ENCODE measurements around the gene HSD17B12.

Gene HSD17B12

GRCh38 chr11:43812471-43812870 lies 131.9 kb downstream of the HSD17B12 start:
- DNase-seq: no peak

- DNase-seq: no peak
Measured at GRCh38 chr11:43818220-43818619, 137.7 kb downstream of the HSD17B12 start.

GRCh38 chr11:43819926-43820325 lies 139.4 kb downstream of the HSD17B12 start:
- DNase-seq: no peak

GRCh38 chr11:43823316-43823715 lies 142.8 kb downstream of the HSD17B12 start:
- DNase-seq: no peak

GRCh38 chr11:43823851-43824250 lies 143.3 kb downstream of the HSD17B12 start:
- no peak for DNase-seq

- no peak for DNase-seq
Measured at GRCh38 chr11:43825217-43825816, 144.8 kb downstream of the HSD17B12 start.

- no peak for DNase-seq
Measured at GRCh38 chr11:43830928-43831440, 150.4 kb downstream of the HSD17B12 start.

- DNase-seq: no peak
Measured at GRCh38 chr11:43832536-43832935, 152.0 kb downstream of the HSD17B12 start.

- DNase-seq: no peak
Measured at GRCh38 chr11:43833657-43834073, 153.1 kb downstream of the HSD17B12 start.

GRCh38 chr11:43834286-43834685 lies 153.7 kb downstream of the HSD17B12 start:
- DNase-seq: no peak

GRCh38 chr11:43835104-43835503 lies 154.6 kb downstream of the HSD17B12 start:
- DNase-seq: no peak

GRCh38 chr11:43837879-43838278 lies 157.3 kb downstream of the HSD17B12 start:
- DNase-seq: no peak

GRCh38 chr11:43842021-43842420 lies 161.5 kb downstream of the HSD17B12 start:
- no peak for DNase-seq

GRCh38 chr11:43845816-43846215 lies 165.3 kb downstream of the HSD17B12 start:
- DNase-seq: no peak

- no peak for DNase-seq
Measured at GRCh38 chr11:43852057-43852636, 171.6 kb downstream of the HSD17B12 start.

GRCh38 chr11:43853781-43854180 lies 173.2 kb downstream of the HSD17B12 start:
- no peak for DNase-seq

GRCh38 chr11:43856993-43857392 lies 176.5 kb downstream of the HSD17B12 start:
- no peak for DNase-seq

GRCh38 chr11:43861141-43861540 lies 180.6 kb downstream of the HSD17B12 start:
- DNase-seq: no peak

- DNase-seq: no peak
Measured at GRCh38 chr11:43866520-43866919, 186.0 kb downstream of the HSD17B12 start.

GRCh38 chr11:43866969-43867368 lies 186.4 kb downstream of the HSD17B12 start:
- no peak for DNase-seq

- no peak for DNase-seq
Measured at GRCh38 chr11:43868852-43869567, 188.5 kb downstream of the HSD17B12 start.

- DNase-seq: no peak
Measured at GRCh38 chr11:43871051-43871450, 190.5 kb downstream of the HSD17B12 start.

GRCh38 chr11:43872995-43873394 lies 192.5 kb downstream of the HSD17B12 start:
- no peak for DNase-seq

GRCh38 chr11:43874078-43874477 lies 193.5 kb downstream of the HSD17B12 start:
- DNase-seq: no peak
